ENCODE measurements around the gene ADIG.

Gene ADIG

GRCh38 chr20:38635721-38636288 is 54.8 kb downstream of the ADIG start:
- peak; percentile 20 for DNase-seq
